K562 (cell line): ENCODE data around the gene KCNIP2. TPM values are rescaled to one million over a fixed set of nuclear protein-coding genes. Genes with fewer than 3 reads are reported as not detected.

ENCODE experiments used
- ATAC-seq: fragments of 200-7000 bp; cut with Tn5 transposase; 3 replicates; pipeline ENCODE4 v1.9.1; 2020; ENCODE audit warnings: moderate library complexity
- BruUV-seq: library from RNA; stranded (reverse); fragments of 400-500 nt; replicated peaks from 2 replicates; lab custom pipeline; 2021; lab: Mats Ljungman, UMichigan
- CTCF ChIA-PET: fragments of 300-600 bp; formaldehyde crosslinking; extraction: SDS; loops from one replicate; lab custom pipeline; 2021; ENCODE audit warnings: low intra/inter-chr PET ratio; lab: Yijun Ruan, JAX
- POLR2A ChIA-PET: fragments of 300-600, 350-650 bp; sonication (Branson Sonifier 250); formaldehyde crosslinking; extraction: SDS; loops from one replicate; lab custom pipeline; 2021; ENCODE audit warnings: antibody characterized with exemption, inconsistent platforms; lab: Yijun Ruan, JAX
- DNase-seq, 4 experiments: peaks; one replicate each; pipeline versions ENCODE4 v3.0.0 to v3.0.0-alpha.2; 2011 to 2018; ENCODE audit warnings: low spot score in 3 of 4, mixed read lengths in 3 of 4; ENCODE audit errors: extremely low read depth in 1 of 4
- FAIRE-seq: peaks from 2 replicates; lab custom pipeline; 2011; peaks lifted over from hg19 to GRCh38; lab: Jason Lieb, UNC
- H2AFZ ChIP-seq: 2 replicates; pipeline ENCODE4 v1.6.0; 2011; ENCODE audit warnings: low read depth, low read length, control low read depth, inconsistent platforms
- H3K27ac ChIP-seq: fragments of 200-600 bp; 3 replicates; pipeline ENCODE4 v1.8.0; 2011; ENCODE audit warnings: low read depth, mild to moderate bottlenecking, control low read depth, inconsistent platforms, low read length, moderate library complexity, mixed read lengths; ENCODE audit errors: extremely low read depth
- H3K27me3 ChIP-seq, 2 experiments: fragments of 300-600 bp in 1 of 2; 2 replicates in 1 of 2; 3 replicates in 1 of 2; pipeline versions ENCODE4 v1.6.0 to v1.8.0; 2011; ENCODE audit warnings: inconsistent platforms in 2 of 2, low read length in 2 of 2, mild to moderate bottlenecking in 1 of 2, mixed read lengths in 1 of 2, moderate library complexity in 1 of 2; ENCODE audit not compliant: control insufficient read depth in 2 of 2, insufficient read depth in 2 of 2
- H3K36me3 ChIP-seq: fragments of 300-600 bp; 3 replicates; pipeline ENCODE4 v1.8.0; 2011; ENCODE audit warnings: mild to moderate bottlenecking, low read length, inconsistent platforms; ENCODE audit not compliant: control insufficient read depth, insufficient read depth
- H3K4me1 ChIP-seq, 2 experiments: fragments of 200-600 bp in 1 of 2; replicated peaks in 1 of 2; 2 replicates in 1 of 2; 3 replicates in 1 of 2; pipeline versions ENCODE4 v1.5.1 to v1.8.0; 2011; ENCODE audit warnings: inconsistent platforms in 2 of 2, low read length in 2 of 2, mild to moderate bottlenecking in 1 of 2, mixed read lengths in 1 of 2, moderate library complexity in 1 of 2; ENCODE audit not compliant: control insufficient read depth in 2 of 2, insufficient read depth in 2 of 2
- H3K4me2 ChIP-seq: 2 replicates; pipeline ENCODE4 v1.6.1; 2011; ENCODE audit warnings: low read length, control low read depth, inconsistent platforms, mixed read lengths; ENCODE audit not compliant: insufficient read depth
- H3K4me3 ChIP-seq: fragments of 200-600 bp; sonication (generic), shearing (Covaris generic); 2 replicates; pipeline ENCODE4 v1.5.1; 2016; ENCODE audit warnings: control low read depth, inconsistent platforms
- H3K79me2 ChIP-seq: fragments of 200-600 bp; 3 replicates; pipeline ENCODE4 v1.8.0; 2011; ENCODE audit warnings: low read length, inconsistent platforms; ENCODE audit not compliant: control insufficient read depth, insufficient read depth
- H3K9ac ChIP-seq, 2 experiments: 2 replicates each; pipeline versions ENCODE4 v1.6.0 to v1.6.1; 2011; ENCODE audit warnings: low read depth in 2 of 2, low read length in 2 of 2, control low read depth in 1 of 2, inconsistent platforms in 1 of 2, mild to moderate bottlenecking in 1 of 2, mixed read lengths in 1 of 2; ENCODE audit not compliant: insufficient read depth in 1 of 2
- H3K9me1 ChIP-seq: one replicate; pipeline ENCODE4 v1.6.0; 2011; ENCODE audit warnings: inconsistent platforms, mild to moderate bottlenecking, low read length, moderate library complexity; ENCODE audit not compliant: control insufficient read depth, insufficient read depth
- H3K9me3 ChIP-seq: replicated peaks from 2 replicates; pipeline ENCODE4 v1.5.1; 2011; ENCODE audit warnings: low read depth, low read length, inconsistent platforms; ENCODE audit not compliant: control insufficient read depth, insufficient read depth
- H4K20me1 ChIP-seq: replicated peaks from 2 replicates; pipeline ENCODE4 v1.6.1; 2011; ENCODE audit warnings: low read length, inconsistent platforms, mixed read lengths; ENCODE audit not compliant: control insufficient read depth, insufficient read depth
- EGR1 ChIP-seq: fragments of 450-650 bp; conservative IDR thresholded peaks from 2 replicates; pipeline ENCODE4 v1.6.1; 2017; ENCODE audit warnings: mild to moderate bottlenecking
- RBFOX2 ChIP-seq: fragments of 200-400 bp; formaldehyde crosslinking; IDR thresholded peaks from 2 replicates; pipeline ENCODE4 v1.6.1; 2017; ENCODE audit warnings: low read depth, mild to moderate bottlenecking, low read length, moderate library complexity
- ZBTB33 ChIP-seq: sonication (generic); formaldehyde crosslinking; IDR thresholded peaks from 2 replicates; pipeline ENCODE4 v1.8.1; 2023; ENCODE audit warnings: mild to moderate bottlenecking, missing genetic modification reagents
- WGBS: fragments of 100-300 bp; shearing (Covaris generic); methylation state at CpG from one replicate; pipeline ENCODE4 v1.1.6; 2016; ENCODE audit warnings: low coverage, mixed read lengths; ENCODE audit not compliant: insufficient coverage; ENCODE audit errors: missing lambda C conversion rate; 5-methylcytosine and 5-hydroxymethylcytosine counted together
- in situ Hi-C: fragments of 300-500 bp; cut with MboI; formaldehyde crosslinking; loops from 4 replicates; pipeline ENCODE4 v1.15.0; 2018; ENCODE audit warnings: inconsistent platforms, mixed read lengths
- intact Hi-C: fragments of 100-400 bp; cut with micrococcal nuclease; formaldehyde crosslinking; loops from 2 replicates; pipeline ENCODE4 v1.14.2; 2022
- polyA plus RNA-seq, 8 experiments: library from polyadenylated mRNA; depleted of rRNA in 4 of 8; stranded (reverse) in 5 of 8; unstranded in 3 of 8; fragments of >200 nt; fragmentation: Nextera tagmentation in 2 of 8; fragmentation: Illumina TruSeq in 1 of 8; extraction: Ambion mirVana in 2 of 8; extraction: Trizol in 1 of 8; gene quantifications; 2 replicates each; pipeline versions ENCODE4 v1.2.1 to v1.2.3, GENCODE V29; 2011 to 2014; ENCODE audit warnings: inconsistent platforms in 1 of 8, missing spikeins in 1 of 8
- total RNA-seq, 7 experiments: library from RNA; depleted of rRNA in 6 of 7; stranded (reverse); fragments of >200 nt in 6 of 7; fragmentation: Illumina TruSeq in 2 of 7; extraction: Trizol in 2 of 7; gene quantifications; 2 replicates each; pipeline versions ENCODE4 v1.2.1 to v1.2.3, GENCODE V29; 2011 to 2021; ENCODE audit warnings: low replicate concordance in 1 of 7

KCNIP2 gene
- total and polyA plus RNA-seq, 9 of the 15 experiments (the other 6 are each of a cell fraction or from before 2014, with no cell fraction given) = 2.5 to 7.6 (median 4.1) TPM

GRCh38 chr10:101779544-101780186 lies 63.9 kb downstream of the KCNIP2 start:
- DNase-seq = no peak
- Histone ChIP-seq H3K9me1 (no peaks in the 10 kb centered on the region), H3K4me2 (no peak overlapping the region), H2AFZ (no peak overlapping the region), H3K4me3 (no peak overlapping the region), H3K27ac (no peak overlapping the region), H3K27me3 (no peaks in the 10 kb centered on the region), H3K36me3 (peaks cover 25% of the 10 kb centered on the region; the same call in 2 of the 3 replicates), H3K9me3 (no peaks in the 10 kb centered on the region), H4K20me1 (peaks cover 11% of the 10 kb centered on the region), H3K4me1 (peaks cover 15 to 57% of the 10 kb centered on the region in 2 experiments), H3K9ac (no peak overlapping the region), H3K79me2 (peaks cover 21% of the 10 kb centered on the region)
- intact Hi-C loops (loop anchor here (5.0 kb wide), 2 partner anchors 293 to 567 kb away; no protein-coding TSS in a partner anchor), in situ Hi-C loops (loop anchor here (5.0 kb wide), 1 partner anchor 172 kb away; no protein-coding TSS in a partner anchor)
- CTCF ChIA-PET = interaction anchor here (1.1 to 2.6 kb wide), 2 partner anchors 177 to 565 kb away, joined by 5 to 32 read pairs; no protein-coding TSS in a partner anchor
- POLR2A ChIA-PET = no interaction called here
- 96% methylated on average over 8 of the region's 51 CpGs for WGBS
- no peak for ATAC-seq
- no TSS peak for BruUV-seq
- TF ChIP-seq RBFOX2 (peak; percentile 18; the same call in 1 of the 2 replicates), ZBTB33 (peak; percentile 99), EGR1 (no peak)
- FAIRE-seq = no peak
